RCC 7860 (cell line): ENCODE data around the gene PALB2.

ENCODE experiments used
- DNase-seq: peaks from one replicate; pipeline ENCODE4 v3.0.0-alpha.2; 2015; ENCODE audit warnings: low spot score
- FAIRE-seq: peaks from 2 replicates; lab custom pipeline; 2012; peaks lifted over from hg19 to GRCh38; lab: Jason Lieb, UNC

PALB2 gene

GRCh38 chr16:23640931-23641765 lies at the start of gene PALB2, which contains the start of gene DCTN5:
PALB2 (minus strand) TSS chr16:23641310; CDS start chr16:23641157, 153 bp downstream.
DCTN5 (plus strand) TSS chr16:23641466; CDS start chr16:23641543, 77 bp downstream.
- FAIRE-seq, result peak; percentile 35

GRCh38 chr16:23689442-23690187 lies 48.5 kb upstream of the PALB2 start:
- no peak for DNase-seq
- no peak for FAIRE-seq

More at GRCh38 chr16:23640931-23641765, at the start of gene PALB2, which contains the start of gene DCTN5:
- DNase-seq, result peak; percentile 87

- DNase-seq, result no peak
- FAIRE-seq, result no peak
These were observed 46.1 kb upstream of the PALB2 start for GRCh38 chr16:23687034-23687808.

- FAIRE-seq (no peak), DNase-seq (no peak)
These were observed 42.4 kb upstream of the PALB2 start for GRCh38 chr16:23683487-23683886.

GRCh38 chr16:23682181-23682580 lies 41.1 kb upstream of the PALB2 start:
- no peak for DNase-seq
- no peak for FAIRE-seq

DNA sequence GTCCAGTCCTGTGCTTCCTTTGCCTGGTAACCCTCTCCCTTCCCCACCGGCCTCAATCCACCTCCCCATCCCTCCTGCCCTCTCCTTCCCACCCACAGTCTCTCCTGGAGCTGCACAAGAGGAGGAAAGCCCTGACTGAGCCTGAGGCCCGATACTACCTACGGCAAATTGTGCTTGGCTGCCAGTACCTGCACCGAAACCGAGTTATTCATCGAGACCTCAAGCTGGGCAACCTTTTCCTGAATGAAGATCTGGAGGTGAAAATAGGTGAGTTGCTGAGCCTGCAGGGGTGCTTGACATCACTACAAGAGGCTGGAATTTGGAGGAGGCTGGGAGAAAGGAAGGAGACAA lies 38.9 kb upstream of the PALB2 start:
- no peak for FAIRE-seq
- DNase-seq, result no peak

GRCh38 chr16:23679274-23679985 lies 38.3 kb upstream of the PALB2 start:
- DNase-seq (peak; percentile 52), FAIRE-seq (no peak)

DNA sequence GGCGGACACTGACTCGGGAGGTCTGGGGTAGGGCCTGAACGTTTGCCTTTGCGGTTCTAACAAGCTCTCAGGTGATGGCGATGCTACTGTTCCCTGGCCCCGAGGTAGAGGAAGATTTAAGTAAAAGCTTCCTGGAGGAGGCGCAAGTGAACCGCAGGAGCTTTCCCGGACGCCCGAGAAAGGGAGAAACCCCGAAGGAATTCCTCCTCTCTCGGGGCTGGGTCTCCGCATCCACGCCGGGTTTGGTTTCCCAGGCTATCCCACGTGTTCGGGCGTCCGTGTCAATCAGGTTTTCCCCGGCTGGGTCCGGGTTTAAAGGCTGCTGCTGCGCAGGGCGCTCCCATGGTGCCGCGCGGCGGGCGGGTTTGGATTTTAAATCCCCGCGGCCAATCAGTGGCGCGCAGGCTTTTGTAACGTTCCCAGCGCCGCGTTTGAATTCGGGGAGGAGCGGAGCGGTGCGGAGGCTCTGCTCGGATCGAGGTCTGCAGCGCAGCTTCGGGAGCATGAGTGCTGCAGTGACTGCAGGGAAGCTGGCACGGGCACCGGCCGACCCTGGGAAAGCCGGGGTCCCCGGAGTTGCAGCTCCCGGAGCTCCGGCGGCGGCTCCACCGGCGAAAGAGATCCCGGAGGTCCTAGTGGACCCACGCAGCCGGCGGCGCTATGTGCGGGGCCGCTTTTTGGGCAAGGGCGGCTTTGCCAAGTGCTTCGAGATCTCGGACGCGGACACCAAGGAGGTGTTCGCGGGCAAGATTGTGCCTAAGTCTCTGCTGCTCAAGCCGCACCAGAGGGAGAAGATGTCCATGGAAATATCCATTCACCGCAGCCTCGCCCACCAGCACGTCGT lies 37.5 kb upstream of the PALB2 start, which contains the start of gene PLK1:
Gene PLK1 (plus strand): TSS at position 460 of the 844 bp plus-strand sequence. CDS start 44 bp downstream, at position 504.
- DNase-seq (peak; percentile 76), FAIRE-seq (peak; percentile 64)

DNA sequence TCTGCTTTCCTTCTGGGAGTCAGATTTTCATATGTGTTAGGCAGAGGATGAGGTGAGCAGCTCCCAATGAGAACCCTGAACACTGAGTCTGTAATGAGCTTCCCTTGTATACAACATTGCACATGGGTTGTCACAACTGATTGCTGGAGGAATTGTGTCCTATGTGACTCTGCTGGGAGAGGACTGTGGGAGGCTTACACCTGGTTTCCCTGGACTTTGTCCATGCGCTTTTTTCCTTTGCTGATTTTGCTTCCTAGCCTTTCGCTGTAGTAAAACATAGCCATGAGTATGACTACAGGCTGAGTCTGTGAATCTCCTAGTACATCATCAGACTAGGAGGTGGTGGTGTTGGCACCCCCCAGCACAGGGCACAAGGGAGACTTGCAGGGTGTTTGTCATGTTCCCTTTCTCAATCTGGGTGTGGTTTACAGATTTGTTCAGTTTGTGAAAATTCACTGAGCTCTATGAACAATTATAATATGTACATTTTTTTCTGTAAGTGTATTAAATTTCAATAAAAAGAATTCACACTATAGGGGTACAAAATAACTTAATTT lies 35.9 kb upstream of the PALB2 start:
- FAIRE-seq, result no peak
- no peak for DNase-seq

- DNase-seq (no peak), FAIRE-seq (no peak)
These were observed 33.0 kb upstream of the PALB2 start for GRCh38 chr16:23673971-23674614.

DNA sequence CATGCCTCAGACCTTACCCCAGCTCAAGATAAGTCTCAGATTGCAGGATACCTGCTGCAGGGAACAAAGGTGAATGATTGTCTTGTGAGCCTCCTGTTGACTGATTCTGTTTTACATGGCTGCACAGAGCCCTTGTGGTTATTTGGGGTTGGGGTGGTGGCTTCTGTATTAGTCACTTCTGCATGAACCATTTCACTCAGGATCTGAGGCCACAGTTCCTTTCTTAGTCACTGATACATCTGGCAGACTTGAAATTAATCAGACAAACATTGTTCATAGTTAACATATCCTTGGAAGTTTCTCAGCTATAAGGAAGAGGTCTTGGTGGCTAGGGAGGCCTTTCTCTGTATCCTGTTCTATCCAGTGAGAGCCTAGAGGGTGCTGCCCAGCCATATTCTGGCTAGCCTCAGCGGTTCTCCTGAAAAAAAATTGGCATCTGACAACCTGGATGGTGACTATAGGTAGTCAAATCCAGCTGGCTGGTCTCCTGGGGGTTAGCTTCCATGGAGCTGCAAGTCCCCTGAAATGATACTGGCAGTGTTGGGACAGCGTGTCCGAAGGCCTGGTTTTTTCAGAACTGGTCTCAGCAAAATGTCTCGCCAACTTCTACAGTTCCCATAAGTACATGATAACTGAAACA lies 29.1 kb upstream of the PALB2 start:
- DNase-seq, result peak; percentile 86
- peak; percentile 95 for FAIRE-seq

- DNase-seq (no peak), FAIRE-seq (no peak)
These were observed 27.8 kb upstream of the PALB2 start for GRCh38 chr16:23668873-23669272.

- no peak for FAIRE-seq
- DNase-seq, result no peak
These were observed 27.1 kb upstream of the PALB2 start for GRCh38 chr16:23668225-23668624.

DNA sequence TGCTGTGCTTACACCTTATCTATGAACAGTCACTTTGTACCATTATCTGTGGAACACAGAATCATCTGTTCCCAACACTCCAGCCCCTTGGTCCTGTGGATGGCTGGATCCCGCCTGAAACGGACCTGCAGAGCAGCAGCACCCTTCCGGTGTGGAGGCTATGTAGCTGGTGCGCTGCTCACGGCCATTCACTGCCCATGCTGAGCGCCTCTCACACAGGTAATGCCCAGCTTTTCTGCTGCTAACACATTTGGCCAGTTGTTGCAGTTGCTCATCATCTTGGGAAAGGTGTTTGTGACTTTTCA lies 26.2 kb upstream of the PALB2 start:
- FAIRE-seq, result no peak

DNA sequence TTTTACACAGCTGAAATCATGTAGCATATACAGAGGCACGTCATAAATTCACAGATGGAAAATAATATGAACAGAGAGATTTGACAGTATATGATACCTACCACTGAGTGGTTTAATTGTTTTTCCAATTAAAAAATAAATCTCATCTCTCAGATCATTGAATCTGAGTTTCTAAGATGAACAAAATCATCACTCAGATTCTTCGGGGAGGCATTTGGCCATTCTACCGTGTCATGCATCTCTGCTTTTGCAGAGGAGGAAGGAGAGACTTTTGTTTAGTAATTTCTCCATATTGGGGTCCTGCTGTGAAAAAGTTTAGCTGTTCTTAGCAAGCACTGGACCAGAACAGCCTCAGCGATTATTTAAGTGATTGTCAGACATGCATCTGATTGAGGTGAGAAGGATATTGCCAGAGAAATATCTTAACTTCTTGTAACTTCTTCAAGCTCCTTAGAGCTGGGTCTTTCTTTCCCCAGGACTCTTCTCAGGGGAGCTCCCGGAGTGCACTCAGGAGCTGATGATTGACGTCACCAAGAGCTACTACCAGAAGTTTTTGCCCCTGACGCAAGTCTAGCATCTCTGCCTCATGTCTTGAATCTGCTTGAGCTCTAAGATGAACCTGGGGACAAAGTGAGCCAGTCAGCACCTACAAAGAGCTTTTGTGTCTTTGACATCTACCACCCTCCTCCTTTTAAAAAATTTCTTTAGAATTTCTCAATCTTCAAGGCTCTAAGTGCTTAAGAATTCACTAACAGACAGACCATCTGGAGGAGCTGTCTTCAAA lies 25.7 kb upstream of the PALB2 start:
- FAIRE-seq (no peak), DNase-seq (no peak)

More for the DNA sequence above, 26.2 kb upstream of the PALB2 start:
- no peak for DNase-seq

- DNase-seq (no peak), FAIRE-seq (no peak)
These were observed 22.8 kb upstream of the PALB2 start for GRCh38 chr16:23663918-23664317.

DNA sequence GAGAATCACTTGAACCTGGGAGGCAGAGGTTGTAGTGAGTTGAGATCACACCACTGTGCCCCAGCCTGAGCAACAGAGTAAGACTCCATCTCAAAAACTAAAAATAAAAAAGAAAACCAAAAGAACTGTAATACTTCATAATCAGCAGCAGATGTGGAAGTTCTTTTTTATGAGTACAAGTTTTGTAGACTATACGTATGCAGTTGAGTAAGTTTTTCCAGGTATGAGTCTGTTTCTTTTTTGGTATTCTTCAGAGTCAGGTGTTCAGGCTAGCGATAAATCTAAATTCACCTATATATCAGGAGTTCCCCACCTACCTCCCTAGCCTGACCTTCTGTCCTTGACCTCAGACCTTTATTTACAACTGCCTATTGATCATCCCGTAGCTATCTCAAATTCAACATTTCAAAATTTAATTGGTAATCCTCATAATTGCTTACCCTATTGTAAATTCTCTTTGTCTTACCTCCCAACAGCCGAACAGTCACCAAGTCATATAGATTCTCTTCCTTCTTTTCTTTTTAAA lies 10.9 kb upstream of the PALB2 start:
- FAIRE-seq, result no peak
- DNase-seq, result no peak
